IMR-90 (cell line): ENCODE measurements around the gene PIP5K1B. TPM values are rescaled to one million over a fixed set of nuclear protein-coding genes. Genes with fewer than 3 reads are reported as not detected.

Experiments
- ATAC-seq: fragments of 200-7000 bp; cut with Tn5 transposase; 2 replicates; pipeline ENCODE4 v1.9.1; 2020; ENCODE audit warnings: low read depth, mild to moderate bottlenecking, moderate library complexity
- BruUV-seq: library from RNA; stranded (reverse); fragments of 400-500 nt; replicated peaks from 2 replicates; lab custom pipeline; 2021; lab: Mats Ljungman, UMichigan
- CTCF ChIA-PET: fragments of 300-600 bp; formaldehyde crosslinking; extraction: SDS; loops from one replicate; lab custom pipeline; 2021; ENCODE audit warnings: antibody characterized with exemption; lab: Yijun Ruan, JAX
- POLR2A ChIA-PET: fragments of 300-600 bp; sonication (Branson Sonifier 250); formaldehyde crosslinking; loops from one replicate; lab custom pipeline; 2022; ENCODE audit warnings: antibody characterized with exemption; ENCODE audit not compliant: unreplicated experiment; lab: Charles Lee
- DNase-seq: peaks from one replicate; pipeline ENCODE4 v3.0.0; 2013
- H2AFZ ChIP-seq: replicated peaks from 2 replicates; pipeline ENCODE3; 2013; ENCODE audit warnings: low read length, mild to moderate bottlenecking; ENCODE audit not compliant: poor library complexity
- H2AK5ac ChIP-seq: 2 replicates; pipeline ENCODE4 v1.6.1; 2013; ENCODE audit warnings: low read depth, low read length, inconsistent platforms
- H2AK9ac ChIP-seq: replicated peaks from 2 replicates; pipeline ENCODE3; 2013; ENCODE audit warnings: mild to moderate bottlenecking, low read depth, low read length, moderate library complexity; ENCODE audit not compliant: poor library complexity
- H2BK120ac ChIP-seq: 2 replicates; pipeline ENCODE4 v1.6.1; 2013; ENCODE audit warnings: low read depth, low read length, inconsistent platforms
- H2BK15ac ChIP-seq: 3 replicates; pipeline ENCODE4 v1.6.1; 2013; ENCODE audit warnings: low read depth, low read length, inconsistent platforms
- H2BK20ac ChIP-seq: 2 replicates; pipeline ENCODE4 v1.6.1; 2013; ENCODE audit warnings: low read depth, mild to moderate bottlenecking, inconsistent platforms, low read length, moderate library complexity
- H2BK5ac ChIP-seq: 2 replicates; pipeline ENCODE4 v1.6.1; 2013; ENCODE audit warnings: mild to moderate bottlenecking, low read depth, low read length, inconsistent platforms; ENCODE audit not compliant: poor library complexity, severe bottlenecking
- H3K14ac ChIP-seq: replicated peaks from 2 replicates; pipeline ENCODE4 v1.6.1; 2013; ENCODE audit warnings: low read depth, low read length, inconsistent platforms
- H3K18ac ChIP-seq: 2 replicates; pipeline ENCODE4 v1.6.1; 2013; ENCODE audit warnings: low read depth, low read length, control low read depth
- H3K23ac ChIP-seq: 2 replicates; pipeline ENCODE4 v1.6.1; 2013; ENCODE audit warnings: low read depth, low read length, inconsistent platforms
- H3K27ac ChIP-seq: 2 replicates; pipeline ENCODE4 v1.5.1; 2013; ENCODE audit warnings: mild to moderate bottlenecking, control low read depth, low read length; ENCODE audit not compliant: insufficient read depth
- H3K27me3 ChIP-seq: 2 replicates; pipeline ENCODE4 v1.6.1; 2013; ENCODE audit warnings: low read length; ENCODE audit not compliant: control insufficient read depth, insufficient read depth
- H3K36me3 ChIP-seq: 2 replicates; pipeline ENCODE4 v1.6.1; 2013; ENCODE audit warnings: low read length, mixed read lengths; ENCODE audit not compliant: control insufficient read depth, insufficient read depth
- H3K4ac ChIP-seq: 2 replicates; pipeline ENCODE4 v1.6.1; 2013; ENCODE audit warnings: low read depth, low read length, inconsistent platforms
- H3K4me1 ChIP-seq: 2 replicates; pipeline ENCODE4 v1.6.1; 2013; ENCODE audit warnings: low read length, mixed read lengths; ENCODE audit not compliant: control insufficient read depth, insufficient read depth
- H3K4me2 ChIP-seq: 2 replicates; pipeline ENCODE4 v1.6.1; 2013; ENCODE audit warnings: low read depth, mild to moderate bottlenecking, control low read depth, low read length, moderate library complexity
- H3K4me3 ChIP-seq: 2 replicates; pipeline ENCODE4 v1.5.1; 2013; ENCODE audit warnings: low read depth, mild to moderate bottlenecking, control low read depth, low read length, moderate library complexity; ENCODE audit not compliant: insufficient read depth
- H3K56ac ChIP-seq: 2 replicates; pipeline ENCODE4 v1.6.1; 2013; ENCODE audit warnings: low read length, inconsistent platforms; ENCODE audit not compliant: insufficient read depth; ENCODE audit errors: extremely low read depth
- H3K79me1 ChIP-seq, 2 experiments: 2 replicates each; pipeline ENCODE4 v1.6.1; 2013; ENCODE audit warnings: low read length in 2 of 2, inconsistent platforms in 1 of 2, low read depth in 1 of 2
- H3K9ac ChIP-seq: 2 replicates; pipeline ENCODE4 v1.6.1; 2013; ENCODE audit warnings: low read depth, low read length, control low read depth
- H3K9me1 ChIP-seq: 2 replicates; pipeline ENCODE4 v1.6.1; 2013; ENCODE audit warnings: low read length, inconsistent platforms; ENCODE audit not compliant: insufficient read depth
- H3K9me3 ChIP-seq: 2 replicates; pipeline ENCODE4 v1.6.1; 2013; ENCODE audit warnings: low read length; ENCODE audit not compliant: control insufficient read depth, insufficient read depth
- H4K20me1 ChIP-seq: 2 replicates; pipeline ENCODE4 v1.6.1; 2013; ENCODE audit warnings: low read length, inconsistent platforms; ENCODE audit not compliant: insufficient read depth
- H4K5ac ChIP-seq: 2 replicates; pipeline ENCODE4 v1.6.1; 2013; ENCODE audit warnings: mild to moderate bottlenecking, low read depth, low read length, control low read depth
- H4K8ac ChIP-seq, 2 experiments: 2 replicates each; pipeline ENCODE4 v1.6.1; 2013; ENCODE audit warnings: low read depth in 2 of 2, low read length in 2 of 2, control low read depth in 1 of 2, inconsistent platforms in 1 of 2
- H4K91ac ChIP-seq: 2 replicates; pipeline ENCODE4 v1.6.1; 2013; ENCODE audit warnings: low read depth, low read length, inconsistent platforms; ENCODE audit not compliant: insufficient read depth
- BHLHE40 ChIP-seq: fragments of 150-350 bp; IDR thresholded peaks from 2 replicates; pipeline ENCODE4 v1.6.1; 2016; ENCODE audit warnings: mild to moderate bottlenecking, low read depth, low read length
- CEBPB ChIP-seq: IDR thresholded peaks from 2 replicates; pipeline ENCODE4 v1.6.1; 2012; ENCODE audit warnings: low read depth, low read length, improper control_type of control experiment
- CHD1 ChIP-seq: IDR thresholded peaks from 2 replicates; pipeline ENCODE4 v1.6.1; 2012; ENCODE audit warnings: low read depth, low read length, improper control_type of control experiment
- MAFK ChIP-seq: IDR thresholded peaks from 2 replicates; pipeline ENCODE4 v1.6.1; 2012; ENCODE audit warnings: low read depth, low read length, improper control_type of control experiment
- MAZ ChIP-seq: IDR thresholded peaks from 2 replicates; pipeline ENCODE4 v1.6.1; 2012; ENCODE audit warnings: low read depth, mild to moderate bottlenecking, low read length, improper control_type of control experiment, moderate library complexity, borderline replicate concordance
- MXI1 ChIP-seq: IDR thresholded peaks from 2 replicates; pipeline ENCODE4 v1.6.1; 2012; ENCODE audit warnings: low read depth, mild to moderate bottlenecking, low read length, moderate library complexity, borderline replicate concordance
- NFE2L2 ChIP-seq: fragments of 150-350 bp; IDR thresholded peaks from 2 replicates; pipeline ENCODE4 v1.6.1; 2016; ENCODE audit warnings: low read depth, mild to moderate bottlenecking, low read length
- POLR2A ChIP-seq: IDR thresholded peaks from 2 replicates; pipeline ENCODE4 v1.6.1; 2012; ENCODE audit warnings: mild to moderate bottlenecking, low read depth, low read length
- RAD21 ChIP-seq: IDR thresholded peaks from 2 replicates; pipeline ENCODE4 v1.6.1; 2012; ENCODE audit warnings: low read length, improper control_type of control experiment
- RCOR1 ChIP-seq: IDR thresholded peaks from 2 replicates; pipeline ENCODE4 v1.6.1; 2012; ENCODE audit warnings: mild to moderate bottlenecking, low read length, improper control_type of control experiment; ENCODE audit not compliant: insufficient replicate concordance
- RFX5 ChIP-seq: IDR thresholded peaks from 2 replicates; pipeline ENCODE4 v1.8.0; 2012; ENCODE audit warnings: low read depth, mild to moderate bottlenecking, low read length, moderate library complexity
- SMC3 ChIP-seq: fragments of 150-350 bp; IDR thresholded peaks from 2 replicates; pipeline ENCODE4 v1.6.1; 2016; ENCODE audit warnings: low read depth, mild to moderate bottlenecking, antibody characterized with exemption, low read length, moderate library complexity
- WGBS, 2 experiments: methylation state at CpG; one replicate each; pipeline versions ENCODE4 v1.1.5 to v1.1.7; 2013; ENCODE audit warnings: missing lambda C conversion rate in 2 of 2; ENCODE audit not compliant: insufficient read length in 1 of 2; ENCODE audit errors: extremely low coverage in 2 of 2; 5-methylcytosine and 5-hydroxymethylcytosine counted together
- dilution Hi-C: fragments of 300-500 bp; cut with HindIII; formaldehyde crosslinking; loops from one replicate; pipeline ENCODE4 v1.14.3; 2018; ENCODE audit warnings: low sequenced_read_pairs; ENCODE audit not compliant: unreplicated experiment
- in situ Hi-C: fragments of 300-500 bp; cut with MboI; formaldehyde crosslinking; loops from 3 replicates; pipeline ENCODE4 v1.14.3; 2019; ENCODE audit warnings: low sequenced_read_pairs, inconsistent platforms, mixed read lengths
- intact Hi-C: fragments of 100-400 bp; cut with micrococcal nuclease; formaldehyde crosslinking; loops from 2 replicates; pipeline ENCODE4 v1.10.0; 2022
- polyA plus RNA-seq, 3 experiments: library from polyadenylated mRNA; depleted of rRNA; stranded (reverse); fragments of >200 nt; gene quantifications; 2 replicates each; pipeline ENCODE4 v1.2.3, GENCODE V29; 2012; ENCODE audit warnings: low replicate concordance in 1 of 3
- total RNA-seq: library from RNA; depleted of rRNA; stranded (reverse); fragments of >200 nt; gene quantifications from 2 replicates; pipeline ENCODE4 v1.2.3, GENCODE V29; 2012
- TF ChIP-seq, protein P1 (sequence below): fragments of 150-350 bp; IDR thresholded peaks from 2 replicates; pipeline ENCODE4 v1.6.1; 2017; ENCODE audit warnings: mild to moderate bottlenecking, antibody characterized with exemption, low read length, low read depth
- TF ChIP-seq, protein P2 (sequence below): conservative IDR thresholded peaks from 2 replicates; pipeline ENCODE4 v1.5.1; 2012; ENCODE audit warnings: mild to moderate bottlenecking, low read depth, low read length, improper control_type of control experiment

The PIP5K1B gene
- total and polyA plus RNA-seq, 2 of the 4 experiments (the other 2 are of a cell fraction), result not detected

DNA sequence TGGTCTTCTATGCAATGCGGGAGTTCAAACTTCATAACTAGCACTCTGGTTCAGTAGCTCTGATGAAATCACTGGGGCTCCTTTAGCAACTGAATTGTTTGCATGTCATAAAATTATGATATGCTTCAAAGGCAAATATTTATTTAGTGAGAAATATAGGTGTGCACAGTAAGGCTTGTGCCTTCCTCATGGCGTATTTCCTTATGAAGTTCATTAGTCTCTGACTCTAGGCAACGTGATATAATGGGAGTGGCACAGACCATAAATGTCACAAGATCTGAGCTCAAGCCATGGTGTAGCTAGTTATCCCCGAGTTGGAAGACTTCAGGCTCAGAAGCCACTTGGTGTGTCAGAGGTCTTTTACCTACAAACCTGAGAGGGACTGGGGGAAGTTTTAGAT is 35.5 kb downstream of the PIP5K1B start:
- POLR2A ChIA-PET, result no interaction called here
- no peaks in the 10 kb centered on the region for H3K79me1 ChIP-seq
- no peak overlapping the region for H3K18ac ChIP-seq
- H3K27me3 ChIP-seq, result no peaks in the 10 kb centered on the region
- H3K9me1 ChIP-seq, result no peaks in the 10 kb centered on the region
- no peak overlapping the region for H3K9ac ChIP-seq
- no peak for TF ChIP-seq MAZ
- TF ChIP-seq CEBPB, result no peak
- no peak for TF ChIP-seq NFE2L2
- TF ChIP-seq SMC3, result no peak
- no peak for TF ChIP-seq RFX5
- no peak for TF ChIP-seq BHLHE40
- no peak for TF ChIP-seq CHD1
- TF ChIP-seq POLR2A, result no peak
- TF ChIP-seq RCOR1, result no peak
- TF ChIP-seq, protein P1, sequence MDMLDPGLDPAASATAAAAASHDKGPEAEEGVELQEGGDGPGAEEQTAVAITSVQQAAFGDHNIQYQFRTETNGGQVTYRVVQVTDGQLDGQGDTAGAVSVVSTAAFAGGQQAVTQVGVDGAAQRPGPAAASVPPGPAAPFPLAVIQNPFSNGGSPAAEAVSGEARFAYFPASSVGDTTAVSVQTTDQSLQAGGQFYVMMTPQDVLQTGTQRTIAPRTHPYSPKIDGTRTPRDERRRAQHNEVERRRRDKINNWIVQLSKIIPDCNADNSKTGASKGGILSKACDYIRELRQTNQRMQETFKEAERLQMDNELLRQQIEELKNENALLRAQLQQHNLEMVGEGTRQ, result no peak
- TF ChIP-seq, protein P2, sequence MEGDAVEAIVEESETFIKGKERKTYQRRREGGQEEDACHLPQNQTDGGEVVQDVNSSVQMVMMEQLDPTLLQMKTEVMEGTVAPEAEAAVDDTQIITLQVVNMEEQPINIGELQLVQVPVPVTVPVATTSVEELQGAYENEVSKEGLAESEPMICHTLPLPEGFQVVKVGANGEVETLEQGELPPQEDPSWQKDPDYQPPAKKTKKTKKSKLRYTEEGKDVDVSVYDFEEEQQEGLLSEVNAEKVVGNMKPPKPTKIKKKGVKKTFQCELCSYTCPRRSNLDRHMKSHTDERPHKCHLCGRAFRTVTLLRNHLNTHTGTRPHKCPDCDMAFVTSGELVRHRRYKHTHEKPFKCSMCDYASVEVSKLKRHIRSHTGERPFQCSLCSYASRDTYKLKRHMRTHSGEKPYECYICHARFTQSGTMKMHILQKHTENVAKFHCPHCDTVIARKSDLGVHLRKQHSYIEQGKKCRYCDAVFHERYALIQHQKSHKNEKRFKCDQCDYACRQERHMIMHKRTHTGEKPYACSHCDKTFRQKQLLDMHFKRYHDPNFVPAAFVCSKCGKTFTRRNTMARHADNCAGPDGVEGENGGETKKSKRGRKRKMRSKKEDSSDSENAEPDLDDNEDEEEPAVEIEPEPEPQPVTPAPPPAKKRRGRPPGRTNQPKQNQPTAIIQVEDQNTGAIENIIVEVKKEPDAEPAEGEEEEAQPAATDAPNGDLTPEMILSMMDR, result no peak
- TF ChIP-seq RAD21, result no peak
- no peak for TF ChIP-seq MXI1
- no peak for TF ChIP-seq MAFK
- CTCF ChIA-PET, result interaction anchor here (1.1 kb wide), 1 partner anchor 11 kb away, joined by 3 read pairs; no protein-coding TSS in a partner anchor
- dilution Hi-C loops, result no loop called here
- no peak overlapping the region for H2BK120ac ChIP-seq
- no peak overlapping the region for H3K27ac ChIP-seq
- H3K4me2 ChIP-seq, result no peak overlapping the region
- in situ Hi-C loops, result no loop called here
- no peak overlapping the region for H3K23ac ChIP-seq
- no peak overlapping the region for H2AK9ac ChIP-seq
- no peak overlapping the region for H3K56ac ChIP-seq
- no peak overlapping the region for H4K8ac ChIP-seq
- no peaks in the 10 kb centered on the region for H3K9me3 ChIP-seq
- ATAC-seq (no peak), DNase-seq (no peak)
- no peak overlapping the region for H2AK5ac ChIP-seq
- intact Hi-C loops, result no loop called here
- no peaks in the 10 kb centered on the region for H3K36me3 ChIP-seq
- H4K20me1 ChIP-seq, result no peaks in the 10 kb centered on the region
- no peak overlapping the region for H3K4me3 ChIP-seq
- H4K5ac ChIP-seq, result no peak overlapping the region
- H2AFZ ChIP-seq, result no peak overlapping the region
- no peak overlapping the region for H2BK15ac ChIP-seq
- H3K4ac ChIP-seq, result no peak overlapping the region
- WGBS, 2 experiments, result no CpG with 5 or more reads among the region's 4 CpGs
- H3K4me1 ChIP-seq, result no peaks in the 10 kb centered on the region
- no peak overlapping the region for H4K91ac ChIP-seq
- BruUV-seq, result no TSS peak
- H3K14ac ChIP-seq, result no peak overlapping the region
- no peak overlapping the region for H2BK5ac ChIP-seq
- H2BK20ac ChIP-seq, result no peak overlapping the region
